Colonic mucosa (tissue), 4 donors: Measurements from ENCODE around the gene ADGRL1. TPM values are rescaled to one million over a fixed set of nuclear protein-coding genes. Genes with fewer than 3 reads are reported as not detected.
"Not testable (repeated sequence)": the region's sequence is repeated elsewhere in the genome, so short reads cannot be mapped to it uniquely, and the experiment has no call there.

Source experiments
- DNase-seq: peaks from one replicate; pipeline ENCODE4 v3.0.0-alpha.2; 2020
- H3K27ac ChIP-seq: fragments of 200-600 bp; one replicate; pipeline ENCODE4 v1.8.0; 2021
- H3K27me3 ChIP-seq: fragments of 200-600 bp; one replicate; pipeline ENCODE4 v1.8.0; 2021
- H3K36me3 ChIP-seq: fragments of 200-600 bp; one replicate; pipeline ENCODE4 v1.8.0; 2021
- H3K4me1 ChIP-seq: fragments of 200-600 bp; one replicate; pipeline ENCODE4 v1.8.0; 2021; ENCODE audit warnings: mild to moderate bottlenecking
- H3K4me3 ChIP-seq: fragments of 200-600 bp; one replicate; pipeline ENCODE4 v1.8.0; 2021
- H3K9ac ChIP-seq, 2 donors: one replicate each; pipeline ENCODE4 v1.7.0; 2013; ENCODE audit warnings: control low read depth in 2 of 2, low read depth in 2 of 2, low read length in 2 of 2
- H3K9me3 ChIP-seq: fragments of 200-600 bp; one replicate; pipeline ENCODE4 v1.8.0; 2021
- intact Hi-C: fragments of 100-400 bp; cut with DNase I; formaldehyde crosslinking; loops from one replicate; pipeline ENCODE4 v1.14.1; 2022
- total RNA-seq, 2 donors: library from RNA; stranded (reverse); fragmentation: NEBNext Ultra II Directional in 1 of 2; extraction: Animal tissue kit (Norgen Biotek cat#: 25700) in 1 of 2; gene quantifications; one replicate each; pipeline ENCODE4 v1.2.1, GENCODE V29; 2021
- TF ChIP-seq, protein P1 (sequence below): fragments of 200-600 bp; IDR thresholded peaks from one replicate; pipeline ENCODE4 v1.8.0; 2022; ENCODE audit warnings: antibody characterized with exemption, mild to moderate bottlenecking
- donor health status: healthy.
- donor health status: DM: no; HTN: no; CAD: no.
- donor health status: DM: no; HTN: no; CAD: no.

The ADGRL1 gene
- total RNA-seq, 2 donors from 2014 or later = 18.4 to 28.0 TPM

DNA sequence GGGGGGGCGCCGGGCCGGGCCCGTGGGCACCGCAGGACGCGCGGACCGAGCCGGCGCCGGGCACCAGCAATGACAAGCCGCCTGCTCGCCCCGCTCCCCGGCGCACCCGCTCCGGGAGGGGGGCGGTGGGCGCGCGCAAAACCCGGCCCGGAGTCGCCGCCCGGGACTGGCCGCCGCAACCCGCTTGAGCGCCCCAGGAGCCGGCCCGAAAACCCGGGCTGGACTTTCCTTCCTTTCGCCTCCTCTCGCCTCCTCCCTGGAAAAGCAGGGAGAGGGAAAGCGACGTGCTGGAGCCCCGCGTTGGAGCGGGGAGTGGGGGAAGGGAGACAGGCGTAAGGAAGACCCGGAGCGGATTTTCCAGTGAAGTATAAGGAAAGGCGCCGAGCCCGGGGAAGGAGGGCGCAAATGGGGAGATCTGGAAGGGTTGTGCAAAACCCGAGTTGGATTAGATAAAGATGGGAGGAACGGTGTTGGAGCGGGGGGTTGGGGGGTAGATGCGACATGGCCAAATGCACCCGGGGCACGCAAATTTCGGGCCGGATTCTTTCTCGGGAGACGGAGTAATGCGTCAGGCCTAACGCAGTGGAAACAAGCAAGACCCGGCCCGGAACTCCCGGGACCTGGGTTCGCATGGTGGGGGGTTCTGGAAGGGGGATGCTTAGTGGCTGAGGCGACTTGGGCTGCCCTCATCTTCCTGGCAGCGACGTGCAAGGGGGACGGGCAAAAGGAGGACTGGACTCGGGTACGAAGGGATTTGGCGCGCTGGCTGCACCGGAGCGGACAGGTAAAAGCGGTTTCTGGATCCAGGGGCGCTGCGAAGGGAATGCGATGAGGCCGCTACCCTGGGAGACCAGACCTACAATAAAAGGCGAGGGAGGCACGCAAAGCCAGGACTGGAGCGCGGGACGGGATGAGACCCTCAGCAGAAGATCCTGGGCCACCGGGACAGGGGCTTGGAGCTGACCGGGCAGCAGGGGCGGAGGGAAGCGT, 1.1 kb upstream of the ADGRL1 start:
- H3K27me3 ChIP-seq, H3K9me3 ChIP-seq, H3K36me3 ChIP-seq, H3K4me1 ChIP-seq, intact Hi-C loops: not testable (repeated sequence)
- H3K27ac ChIP-seq = peak overlapping the region; percentile 63
- H3K4me3 ChIP-seq = peak overlapping the region; percentile 38
- peak overlapping the region; percentile 34 to 48 for H3K9ac ChIP-seq
- DNase-seq = peak; percentile 94

DNA sequence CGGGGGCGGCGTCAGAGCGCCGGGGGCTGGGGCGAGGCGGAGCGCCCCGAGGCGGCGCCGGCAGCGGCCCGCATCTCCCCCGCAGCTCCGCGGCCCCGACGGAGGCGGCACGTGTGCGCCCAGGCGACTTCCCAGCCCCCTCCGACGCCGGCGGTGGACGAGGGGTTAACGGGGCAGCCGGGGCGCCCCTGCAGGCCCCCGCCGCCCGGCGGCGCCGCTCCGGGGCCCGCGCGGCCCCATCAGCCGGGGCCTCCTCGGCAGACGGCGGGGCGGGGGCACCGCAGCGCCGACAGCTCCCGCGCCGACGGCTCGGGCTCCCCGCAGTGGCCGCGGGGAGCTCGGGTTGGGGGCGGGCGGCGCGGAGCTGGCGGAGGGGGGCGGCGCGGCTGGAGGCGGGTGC, 339 bp upstream of the ADGRL1 start:
- DNase-seq, H3K27ac ChIP-seq, intact Hi-C loops, H3K27me3 ChIP-seq, H3K36me3 ChIP-seq, H3K9me3 ChIP-seq, H3K4me1 ChIP-seq: not testable (repeated sequence)
- peak overlapping the region; percentile 45 for H3K4me3 ChIP-seq
- peak overlapping the region in 1 of 2 donors; percentile 60 for H3K9ac ChIP-seq

DNA sequence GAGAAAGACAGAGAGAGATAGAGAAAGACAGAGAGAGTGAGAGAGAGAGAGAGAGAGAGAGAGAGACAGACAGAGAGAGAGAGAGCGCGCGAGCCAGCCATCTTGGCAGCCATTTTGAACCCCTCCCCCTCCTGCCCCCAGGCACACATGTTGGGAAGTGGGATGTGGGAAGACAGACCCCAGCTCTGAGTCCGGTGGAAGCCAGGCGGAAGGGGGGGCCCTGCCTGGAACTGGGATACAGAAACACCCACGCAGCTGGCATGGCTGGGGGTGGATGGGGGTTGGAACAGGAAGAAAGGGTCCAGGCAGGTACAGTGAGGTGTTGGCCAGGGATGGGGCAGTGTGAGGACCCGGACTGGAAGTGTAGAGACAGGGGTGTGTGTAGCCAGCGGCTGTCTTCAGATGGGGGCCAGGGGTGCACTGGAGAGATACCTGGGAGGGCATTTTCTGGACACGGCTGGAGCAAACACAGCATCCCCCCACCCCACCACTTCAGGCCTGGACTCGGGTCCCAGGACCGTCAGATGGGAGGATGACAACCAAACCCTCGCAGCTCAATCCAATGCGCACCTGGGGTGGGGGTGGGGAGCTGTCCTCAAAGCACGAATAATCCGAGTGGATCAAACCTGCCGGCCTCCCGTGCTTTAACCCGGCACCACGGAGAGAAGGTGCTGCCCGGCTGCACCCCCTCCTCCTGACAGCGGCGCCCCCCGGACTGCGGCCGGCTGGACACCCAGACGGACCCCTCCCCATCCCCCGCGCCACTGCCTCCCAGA, 1.1 kb downstream of the ADGRL1 start:
- peak overlapping the region in 1 of 2 donors; percentile 66 for H3K9ac ChIP-seq
- DNase-seq, intact Hi-C loops, H3K27ac ChIP-seq, H3K9me3 ChIP-seq, H3K4me1 ChIP-seq, H3K36me3 ChIP-seq, H3K27me3 ChIP-seq: not testable (repeated sequence)
- H3K4me3 ChIP-seq = peak overlapping the region; percentile 45

DNA sequence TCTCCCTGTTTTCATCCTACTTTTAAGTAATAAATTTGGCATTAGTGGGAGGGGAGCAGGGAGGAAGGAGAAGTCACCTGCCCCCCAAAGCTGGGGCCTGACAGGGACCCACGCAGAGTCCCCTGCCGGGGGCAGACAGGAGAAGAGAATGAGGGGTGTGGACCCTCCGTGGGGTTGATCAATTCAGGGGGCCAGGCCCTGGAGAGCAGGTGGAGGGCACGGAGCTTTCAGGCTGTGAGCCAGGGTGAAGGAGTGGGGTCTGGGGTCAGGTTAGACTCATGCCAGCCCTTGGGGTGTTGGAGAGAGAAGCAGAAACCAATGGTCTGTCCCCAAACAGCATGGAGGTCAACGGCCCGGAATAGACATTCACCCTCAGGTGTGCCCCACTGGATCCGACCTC, 1.8 kb downstream of the ADGRL1 start:
- H3K9me3 ChIP-seq, H3K9ac ChIP-seq, H3K27me3 ChIP-seq, H3K36me3 ChIP-seq, H3K4me1 ChIP-seq, DNase-seq, H3K4me3 ChIP-seq, H3K27ac ChIP-seq, intact Hi-C loops: not testable (repeated sequence)

DNA sequence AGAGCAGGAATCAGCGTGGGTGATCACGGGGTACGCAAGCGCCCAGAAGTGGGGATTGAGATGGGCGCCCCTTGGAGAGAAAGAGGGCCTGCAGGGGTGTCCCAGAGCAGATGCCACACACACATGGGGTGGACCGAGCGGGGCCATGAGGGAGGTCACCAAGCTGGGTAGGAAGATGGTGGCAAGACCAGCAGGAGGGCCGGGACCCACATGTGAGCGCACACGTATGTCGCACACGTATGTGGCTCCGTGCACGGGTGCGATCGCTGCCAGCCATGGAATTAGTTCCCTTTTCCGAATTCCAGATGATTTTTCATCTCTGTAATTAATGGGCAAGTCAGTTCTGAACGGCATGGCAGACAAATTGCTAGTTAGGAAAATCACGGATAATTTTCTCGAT, 2.2 kb downstream of the ADGRL1 start:
- DNase-seq, H3K4me3 ChIP-seq, H3K27ac ChIP-seq, intact Hi-C loops, H3K27me3 ChIP-seq, H3K9ac ChIP-seq, H3K36me3 ChIP-seq, H3K4me1 ChIP-seq, H3K9me3 ChIP-seq: not testable (repeated sequence)

DNA sequence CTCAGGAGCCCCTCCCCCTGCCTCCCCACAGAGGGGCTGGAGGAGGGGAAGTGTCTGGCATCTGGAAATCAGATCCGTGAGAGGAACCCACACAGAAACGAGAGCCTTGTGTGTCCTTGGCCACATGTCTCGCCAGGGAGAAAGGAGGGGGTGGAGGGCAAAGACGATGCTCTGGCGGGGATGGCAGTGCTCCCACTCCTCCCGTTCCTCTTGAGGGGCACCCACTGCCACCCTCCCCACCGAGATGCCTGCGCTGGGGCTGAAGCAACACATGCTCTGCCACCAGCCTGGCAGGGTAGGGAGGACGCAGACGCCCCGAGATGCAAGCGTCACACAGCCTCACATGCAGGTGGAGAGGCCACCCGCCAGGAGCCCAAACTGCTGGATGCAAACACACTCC, 2.8 kb downstream of the ADGRL1 start:
- intact Hi-C loops = no loop called here
- Histone ChIP-seq H3K4me1 (no peaks in the 10 kb centered on the region), H3K36me3 (no peaks in the 10 kb centered on the region), H3K4me3 (no peak overlapping the region), H3K9ac (no peak overlapping the region), H3K9me3 (no peaks in the 10 kb centered on the region), H3K27ac (no peak overlapping the region), H3K27me3 (no peaks in the 10 kb centered on the region)
- DNase-seq = no peak
- TF ChIP-seq, protein P1, sequence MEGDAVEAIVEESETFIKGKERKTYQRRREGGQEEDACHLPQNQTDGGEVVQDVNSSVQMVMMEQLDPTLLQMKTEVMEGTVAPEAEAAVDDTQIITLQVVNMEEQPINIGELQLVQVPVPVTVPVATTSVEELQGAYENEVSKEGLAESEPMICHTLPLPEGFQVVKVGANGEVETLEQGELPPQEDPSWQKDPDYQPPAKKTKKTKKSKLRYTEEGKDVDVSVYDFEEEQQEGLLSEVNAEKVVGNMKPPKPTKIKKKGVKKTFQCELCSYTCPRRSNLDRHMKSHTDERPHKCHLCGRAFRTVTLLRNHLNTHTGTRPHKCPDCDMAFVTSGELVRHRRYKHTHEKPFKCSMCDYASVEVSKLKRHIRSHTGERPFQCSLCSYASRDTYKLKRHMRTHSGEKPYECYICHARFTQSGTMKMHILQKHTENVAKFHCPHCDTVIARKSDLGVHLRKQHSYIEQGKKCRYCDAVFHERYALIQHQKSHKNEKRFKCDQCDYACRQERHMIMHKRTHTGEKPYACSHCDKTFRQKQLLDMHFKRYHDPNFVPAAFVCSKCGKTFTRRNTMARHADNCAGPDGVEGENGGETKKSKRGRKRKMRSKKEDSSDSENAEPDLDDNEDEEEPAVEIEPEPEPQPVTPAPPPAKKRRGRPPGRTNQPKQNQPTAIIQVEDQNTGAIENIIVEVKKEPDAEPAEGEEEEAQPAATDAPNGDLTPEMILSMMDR = no peak

DNA sequence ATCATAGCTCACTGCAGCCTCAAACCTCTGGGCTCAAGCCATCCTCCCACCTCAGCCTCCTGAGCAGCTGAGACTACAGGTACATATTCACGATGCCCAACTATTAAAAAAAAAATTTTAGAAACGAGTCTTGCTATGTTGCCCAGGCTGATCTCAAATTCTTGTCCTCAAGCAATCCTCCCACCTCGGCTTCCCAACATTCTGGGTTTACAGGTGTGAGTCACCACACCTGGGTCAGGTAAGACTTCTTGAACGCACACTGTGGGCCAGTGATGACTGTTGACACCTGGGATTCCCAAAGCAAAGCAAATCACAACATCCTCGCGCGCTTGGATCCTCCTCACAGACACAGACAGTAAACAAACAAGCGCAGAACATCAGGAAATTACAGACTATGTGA, 4.5 kb downstream of the ADGRL1 start:
- intact Hi-C loops, H3K27me3 ChIP-seq, H3K4me1 ChIP-seq, H3K9ac ChIP-seq, DNase-seq, H3K9me3 ChIP-seq, H3K27ac ChIP-seq, H3K36me3 ChIP-seq, H3K4me3 ChIP-seq: not testable (repeated sequence)

DNA sequence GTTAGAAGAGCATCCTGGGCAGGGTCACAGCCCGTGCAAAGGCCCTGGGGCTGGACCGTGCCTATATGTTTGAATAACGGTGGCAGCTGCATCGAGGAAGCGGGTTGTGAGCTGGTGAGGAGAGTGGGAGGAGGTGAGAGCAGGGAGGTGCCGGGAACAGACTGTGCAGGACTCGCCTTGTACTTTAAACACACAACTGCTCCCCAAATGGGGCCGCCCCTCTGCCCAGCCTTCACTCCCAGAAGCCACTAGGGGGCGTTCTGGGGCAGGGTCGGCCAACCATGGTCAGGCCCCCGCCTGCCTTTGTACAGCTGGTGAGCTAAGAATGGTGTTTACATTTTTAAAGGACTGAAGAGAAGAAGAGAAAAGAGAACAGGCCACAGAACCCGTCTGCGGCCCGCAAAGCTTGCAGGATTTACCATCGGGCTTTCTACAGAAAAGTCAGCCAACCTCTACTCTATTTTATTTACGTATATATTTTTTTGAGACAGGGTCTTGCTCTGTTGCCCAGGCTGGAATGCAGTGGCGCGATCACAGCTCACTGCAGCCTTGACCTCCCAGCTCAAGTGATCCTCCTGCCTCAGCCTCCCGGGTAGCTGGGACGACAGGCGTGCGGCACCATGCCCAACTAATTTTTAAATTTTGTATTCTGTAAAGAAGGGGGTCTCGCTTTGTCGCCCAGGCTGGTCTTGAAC, 5.7 kb downstream of the ADGRL1 start:
- DNase-seq = peak; percentile 57
- H3K9ac ChIP-seq, H3K4me1 ChIP-seq, H3K4me3 ChIP-seq, H3K9me3 ChIP-seq, H3K27ac ChIP-seq, H3K27me3 ChIP-seq, intact Hi-C loops, H3K36me3 ChIP-seq: not testable (repeated sequence)
- TF ChIP-seq, protein P1 = peak; percentile 68
